Nephron (organoid): ENCODE data around the gene TRAF5.
"Not testable (repeated sequence)": the region's sequence is repeated elsewhere in the genome, so short reads cannot be mapped to it uniquely, and the experiment has no call there.

Experiments
- H3K27ac Mint-ChIP-seq, 3 experiments: 2 replicates each; pipeline ENCODE4 v1.8.0; 2020; ENCODE audit warnings: mixed read lengths in 3 of 3, mild to moderate bottlenecking in 2 of 3, moderate library complexity in 1 of 3
- H3K27me3 Mint-ChIP-seq: 2 replicates; pipeline ENCODE4 v1.8.0; 2021; ENCODE audit warnings: low read depth, mild to moderate bottlenecking, moderate library complexity, mixed read lengths
- H3K36me3 Mint-ChIP-seq: 2 replicates; pipeline ENCODE4 v1.8.0; 2020; ENCODE audit warnings: low read depth, mixed read lengths
- H3K4me1 Mint-ChIP-seq: 2 replicates; pipeline ENCODE4 v1.8.0; 2020; ENCODE audit warnings: mixed read lengths
- H3K4me3 Mint-ChIP-seq, 3 experiments: 2 replicates each; pipeline ENCODE4 v1.8.0; 2020; ENCODE audit warnings: mild to moderate bottlenecking in 3 of 3, mixed read lengths in 3 of 3, moderate library complexity in 2 of 3
- H3K9me3 Mint-ChIP-seq: 2 replicates; pipeline ENCODE4 v1.8.0; 2020; ENCODE audit warnings: mixed read lengths
- CTCF ChIP-seq, 3 experiments: fragments of 200-600 bp; sonication (generic); IDR thresholded peaks; one replicate each; pipeline ENCODE4 v1.5.0; 2021; ENCODE audit warnings: antibody characterized with exemption in 3 of 3; ENCODE audit not compliant: unreplicated experiment in 3 of 3

Gene TRAF5

GRCh38 chr1:211382714-211383480 lies 56.3 kb downstream of the TRAF5 start:
- peaks cover 34% of the 10 kb centered on the region for H3K4me1 Mint-ChIP-seq
- no peak for TF ChIP-seq CTCF (IDR thresholded peaks at IDR 0.05; ENCODE audit: unreplicated experiment in 3 of 3)
- no peaks in the 10 kb centered on the region for H3K9me3 Mint-ChIP-seq
- peak overlapping the region; percentile 97 to 100 (median 100) for H3K27ac Mint-ChIP-seq
- no peaks in the 10 kb centered on the region for H3K27me3 Mint-ChIP-seq
- peak overlapping the region; percentile 92 to 98 (median 92) for H3K4me3 Mint-ChIP-seq
- H3K36me3 Mint-ChIP-seq: no peaks in the 10 kb centered on the region

- TF ChIP-seq CTCF (IDR thresholded peaks at IDR 0.05; ENCODE audit: unreplicated experiment in 3 of 3): no peak
- Mint-ChIP-seq H3K9me3 (no peaks in the 10 kb centered on the region), H3K4me3 (no peak overlapping the region), H3K4me1 (peaks cover 34% of the 10 kb centered on the region), H3K27me3 (no peaks in the 10 kb centered on the region), H3K36me3 (no peaks in the 10 kb centered on the region), H3K27ac (no peak overlapping the region)
Observed at GRCh38 chr1:211384524-211384923, 57.9 kb downstream of the TRAF5 start.

- H3K36me3 Mint-ChIP-seq: no peaks in the 10 kb centered on the region
- peaks cover 29% of the 10 kb centered on the region for H3K4me1 Mint-ChIP-seq
- peak overlapping the region in 2 of 3 experiments; percentile 20 to 74 for H3K27ac Mint-ChIP-seq
- H3K27me3 Mint-ChIP-seq: no peaks in the 10 kb centered on the region
- peak overlapping the region in 1 of 3 experiments; percentile 51 for H3K4me3 Mint-ChIP-seq
- no peak for TF ChIP-seq CTCF (IDR thresholded peaks at IDR 0.05; ENCODE audit: unreplicated experiment in 3 of 3)
- H3K9me3 Mint-ChIP-seq: no peaks in the 10 kb centered on the region
Observed at GRCh38 chr1:211386921-211387320, 60.3 kb downstream of the TRAF5 start.

GRCh38 chr1:211390829-211391228 lies 64.2 kb downstream of the TRAF5 start:
- H3K4me3 Mint-ChIP-seq, H3K4me1 Mint-ChIP-seq, H3K27me3 Mint-ChIP-seq, H3K27ac Mint-ChIP-seq, H3K9me3 Mint-ChIP-seq: not testable (repeated sequence)
- H3K36me3 Mint-ChIP-seq: peaks cover 20% of the 10 kb centered on the region

- no peak for TF ChIP-seq CTCF (IDR thresholded peaks at IDR 0.05; ENCODE audit: unreplicated experiment in 3 of 3)
Observed at GRCh38 chr1:211393203-211393602, 66.6 kb downstream of the TRAF5 start.

DNA sequence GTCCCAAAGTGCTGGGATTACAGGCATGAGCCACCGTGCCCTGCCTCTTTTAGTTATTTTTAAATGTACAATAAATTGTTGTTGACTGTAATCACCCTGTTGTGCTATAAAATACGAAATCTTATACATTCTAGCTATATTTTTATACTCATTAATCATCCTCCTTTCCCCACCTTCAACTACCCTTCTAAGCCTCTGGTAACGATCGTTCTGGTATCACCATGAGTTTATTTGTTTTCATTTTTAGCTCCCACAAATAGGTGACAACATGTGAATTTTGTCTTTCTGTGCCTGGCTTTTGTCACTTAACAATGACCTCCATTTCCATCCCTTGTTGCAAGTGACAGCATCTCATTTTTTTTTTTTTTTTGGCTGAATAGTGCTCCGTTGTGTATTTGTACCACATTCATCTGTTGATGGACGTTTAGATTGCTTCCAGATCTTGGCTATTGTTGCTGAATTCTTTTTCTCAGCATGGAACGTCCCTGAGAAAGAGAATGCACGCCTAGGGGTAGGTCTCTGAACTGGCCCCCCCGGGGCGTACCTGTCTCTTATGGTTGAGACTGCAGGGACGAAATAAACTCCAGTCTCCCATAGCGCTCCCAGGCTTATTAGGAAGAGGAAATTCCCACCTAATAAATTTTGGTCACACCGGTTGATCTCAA lies 71.8 kb downstream of the TRAF5 start:
- not testable (repeated sequence) for H3K4me3 Mint-ChIP-seq, H3K27ac Mint-ChIP-seq, H3K4me1 Mint-ChIP-seq
- H3K9me3 Mint-ChIP-seq: peaks cover 18% of the 10 kb centered on the region
- peaks cover 14% of the 10 kb centered on the region for H3K27me3 Mint-ChIP-seq
- H3K36me3 Mint-ChIP-seq: peaks cover 55% of the 10 kb centered on the region

More at GRCh38 chr1:211393203-211393602, 66.6 kb downstream of the TRAF5 start:
- H3K27ac Mint-ChIP-seq: no peak overlapping the region
- no peaks in the 10 kb centered on the region for H3K9me3 Mint-ChIP-seq
- peaks cover 24% of the 10 kb centered on the region for H3K36me3 Mint-ChIP-seq
- H3K4me3 Mint-ChIP-seq: no peak overlapping the region
- H3K27me3 Mint-ChIP-seq: no peaks in the 10 kb centered on the region
- H3K4me1 Mint-ChIP-seq: no peaks in the 10 kb centered on the region

DNA sequence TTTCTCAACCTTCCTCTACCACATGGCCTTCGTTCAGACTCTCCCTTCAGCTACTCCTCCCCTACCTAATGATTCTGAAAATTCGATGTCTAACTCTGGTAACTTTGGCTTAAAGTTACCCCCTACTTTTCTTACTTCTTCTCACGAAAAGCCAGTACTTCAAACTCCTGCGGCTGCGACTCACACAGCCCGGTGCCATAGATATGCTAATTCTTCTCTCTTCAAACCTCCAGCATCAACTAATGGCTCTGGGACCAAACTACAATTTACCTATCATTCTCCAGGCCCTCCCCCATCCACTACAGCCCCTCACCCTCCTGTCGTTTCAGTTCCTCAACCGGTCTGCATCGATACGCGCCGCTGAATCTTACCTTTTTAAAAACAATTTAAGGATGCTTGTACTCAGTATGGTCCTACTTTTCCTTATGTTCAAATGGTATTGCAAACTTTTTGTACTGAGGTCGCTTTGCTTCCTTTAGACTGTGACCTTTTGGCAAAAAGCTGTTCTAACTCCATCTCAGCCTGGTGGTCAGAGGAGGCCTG lies 73.3 kb downstream of the TRAF5 start:
- H3K36me3 Mint-ChIP-seq: peaks cover 56% of the 10 kb centered on the region
- H3K27me3 Mint-ChIP-seq: peaks cover 14% of the 10 kb centered on the region
- not testable (repeated sequence) for H3K4me1 Mint-ChIP-seq, H3K27ac Mint-ChIP-seq, H3K4me3 Mint-ChIP-seq
- H3K9me3 Mint-ChIP-seq: peaks cover 22% of the 10 kb centered on the region

DNA sequence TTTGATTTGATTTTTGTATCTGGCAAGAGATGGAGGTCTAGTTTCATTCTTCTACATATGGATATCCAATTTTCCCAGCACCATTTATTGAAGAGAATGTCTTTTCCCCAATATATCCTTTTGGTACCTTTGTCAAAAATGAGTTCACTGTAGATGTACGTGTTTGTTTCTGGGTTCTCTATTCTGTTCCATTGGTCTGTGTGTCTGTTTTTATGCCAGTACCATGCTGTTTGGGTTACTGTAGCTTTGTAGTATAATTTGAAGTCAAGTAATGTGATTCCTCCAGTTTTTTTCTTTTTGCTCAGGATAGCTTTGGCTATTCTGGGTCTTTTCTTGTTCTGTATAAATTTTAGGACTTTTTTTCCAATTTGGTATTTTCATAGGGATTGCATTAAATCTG lies 75.1 kb downstream of the TRAF5 start:
- peaks cover 14% of the 10 kb centered on the region for H3K27me3 Mint-ChIP-seq
- peaks cover 67% of the 10 kb centered on the region for H3K36me3 Mint-ChIP-seq
- H3K27ac Mint-ChIP-seq, H3K4me3 Mint-ChIP-seq, H3K4me1 Mint-ChIP-seq: not testable (repeated sequence)
- H3K9me3 Mint-ChIP-seq: peaks cover 29% of the 10 kb centered on the region

DNA sequence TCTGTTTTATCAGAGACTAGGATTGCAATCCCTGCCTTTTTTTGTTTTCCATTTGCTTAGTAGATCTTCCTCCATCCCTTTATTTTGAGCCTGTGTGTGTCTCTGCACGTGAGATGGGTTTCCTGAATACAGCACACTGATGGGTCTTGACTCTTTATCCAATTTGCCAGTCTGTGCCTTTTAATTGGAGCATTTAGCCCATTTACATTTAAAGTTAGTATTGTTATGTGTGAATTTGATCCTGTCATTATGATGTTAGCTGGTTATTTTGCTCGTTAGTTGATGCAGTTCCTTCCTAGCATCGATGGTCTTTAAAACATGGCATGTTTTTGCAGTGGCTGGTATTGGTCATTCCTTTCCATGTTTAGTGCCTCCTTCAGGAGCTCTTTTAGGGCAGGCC lies 79.5 kb downstream of the TRAF5 start:
- H3K36me3 Mint-ChIP-seq: peaks cover 73% of the 10 kb centered on the region
- not testable (repeated sequence) for H3K4me1 Mint-ChIP-seq, H3K27ac Mint-ChIP-seq, H3K4me3 Mint-ChIP-seq, H3K27me3 Mint-ChIP-seq
- H3K9me3 Mint-ChIP-seq: peaks cover 56% of the 10 kb centered on the region

GRCh38 chr1:211407749-211408148 lies 81.1 kb downstream of the TRAF5 start:
- H3K36me3 Mint-ChIP-seq: peaks cover 66% of the 10 kb centered on the region
- H3K27ac Mint-ChIP-seq, H3K27me3 Mint-ChIP-seq, H3K4me3 Mint-ChIP-seq, H3K4me1 Mint-ChIP-seq: not testable (repeated sequence)
- H3K9me3 Mint-ChIP-seq: peaks cover 47% of the 10 kb centered on the region
